Kidney tubule cell (primary cell): Measurements from ENCODE around the gene GNB3.
A peak's percentile ranks its signal among the peaks of the same experiment; 100 is the strongest.

Experiments used
- DNase-seq: peaks from one replicate; pipeline ENCODE4 v3.0.0-alpha.2; 2018; ENCODE audit warnings: low spot score

Gene GNB3

GRCh38 chr12:6840761-6841515 lies at the start of gene GNB3:
GNB3 (plus strand) TSS chr12:6840925; CDS start chr12:6841288, 363 bp downstream.
- no peak for DNase-seq

DNA sequence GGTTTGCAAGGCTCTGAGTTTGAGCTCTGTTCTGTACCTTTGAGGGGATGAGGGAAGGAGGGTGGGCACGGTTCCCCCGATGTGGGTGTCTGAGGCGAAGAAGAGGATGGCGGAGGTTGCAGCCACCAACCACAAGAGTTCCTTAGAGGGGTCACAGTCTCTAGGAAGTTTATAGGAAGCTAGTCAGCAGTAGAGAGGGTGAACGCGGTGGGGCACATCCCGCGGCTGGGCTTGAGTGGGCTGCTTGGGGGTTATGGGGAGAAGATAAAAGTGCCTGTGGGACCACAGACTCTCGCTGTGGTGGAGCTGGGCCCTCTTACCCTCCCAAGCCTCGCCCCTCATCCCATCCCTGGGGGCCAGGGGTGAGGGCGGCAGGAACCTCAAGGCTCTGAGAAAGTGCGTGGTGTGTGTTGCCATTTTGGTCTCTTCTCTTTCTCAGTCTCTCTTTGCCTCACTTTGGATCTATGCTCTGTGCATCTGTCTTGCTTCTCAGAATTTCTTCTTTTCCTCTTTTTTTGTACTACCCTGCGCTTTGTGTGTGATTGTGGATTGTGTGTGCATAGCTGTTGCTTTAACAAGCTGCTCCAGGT lies 48.7 kb upstream of the GNB3 start:
- DNase-seq, result no peak

GRCh38 chr12:6792522-6793201 lies 48.1 kb upstream of the GNB3 start:
- DNase-seq, result no peak

GRCh38 chr12:6795088-6795487 lies 45.6 kb upstream of the GNB3 start:
- no peak for DNase-seq

DNA sequence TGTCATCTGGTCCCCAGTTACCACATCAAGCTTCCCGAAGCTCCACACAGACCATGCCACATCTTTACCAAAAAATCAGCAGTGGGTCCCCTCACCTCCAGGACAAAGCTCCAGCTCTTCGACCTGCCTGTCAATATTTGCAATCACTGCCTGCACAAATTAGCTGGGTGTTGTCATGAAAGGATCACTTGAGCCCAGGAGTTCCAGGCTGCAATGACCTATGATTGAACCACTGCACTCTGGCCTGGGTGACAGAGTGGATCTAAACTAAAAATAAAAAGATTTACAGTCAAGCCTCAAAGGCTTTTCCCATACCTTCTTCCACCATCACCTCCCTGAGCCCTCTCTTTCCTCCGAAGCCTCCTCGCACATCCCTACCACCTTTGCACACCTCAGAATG lies 44.1 kb upstream of the GNB3 start:
- no peak for DNase-seq

- no peak for DNase-seq
Measured at GRCh38 chr12:6799147-6799546, 41.6 kb upstream of the GNB3 start.

DNA sequence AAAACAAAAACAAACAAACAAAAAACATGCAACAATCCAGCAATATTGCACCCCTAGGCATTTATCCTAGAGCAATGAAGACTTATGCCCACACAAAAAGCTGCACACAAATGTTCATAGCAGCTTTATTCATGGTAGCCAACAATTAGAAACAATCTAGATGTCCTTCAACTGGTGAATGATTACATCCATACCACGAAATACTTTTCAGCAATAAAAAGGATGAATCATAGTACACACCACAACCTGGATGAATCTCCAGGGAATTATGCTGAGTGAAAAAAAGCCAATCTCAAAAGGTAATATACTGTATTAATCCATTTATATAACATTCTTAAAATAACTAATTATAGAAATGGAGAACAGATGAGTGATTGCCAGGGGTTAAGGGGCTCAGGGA lies 33.6 kb upstream of the GNB3 start:
- DNase-seq, result peak; percentile 30

DNA sequence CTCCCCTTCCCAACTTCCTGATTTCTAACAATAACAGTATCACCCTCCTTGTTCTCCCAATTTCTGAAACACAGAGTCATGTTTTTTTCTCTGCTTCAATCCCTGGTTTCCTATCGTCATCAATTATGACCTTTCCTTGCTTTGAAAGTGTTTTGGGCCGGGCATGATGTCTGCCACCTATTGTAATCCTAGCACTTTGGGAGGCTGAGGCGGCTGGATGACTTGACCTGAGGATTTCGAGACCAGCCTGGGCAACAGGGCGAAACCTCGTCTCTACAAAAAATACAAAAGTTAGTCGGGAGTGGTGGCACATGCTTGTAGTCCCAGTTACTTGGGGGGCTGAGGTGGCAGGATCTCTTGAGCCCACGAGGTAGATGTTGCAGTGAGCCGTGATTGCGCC lies 31.7 kb upstream of the GNB3 start:
- DNase-seq, result no peak

- DNase-seq, result no peak
Measured at GRCh38 chr12:6810758-6811157, 30.0 kb upstream of the GNB3 start.

DNA sequence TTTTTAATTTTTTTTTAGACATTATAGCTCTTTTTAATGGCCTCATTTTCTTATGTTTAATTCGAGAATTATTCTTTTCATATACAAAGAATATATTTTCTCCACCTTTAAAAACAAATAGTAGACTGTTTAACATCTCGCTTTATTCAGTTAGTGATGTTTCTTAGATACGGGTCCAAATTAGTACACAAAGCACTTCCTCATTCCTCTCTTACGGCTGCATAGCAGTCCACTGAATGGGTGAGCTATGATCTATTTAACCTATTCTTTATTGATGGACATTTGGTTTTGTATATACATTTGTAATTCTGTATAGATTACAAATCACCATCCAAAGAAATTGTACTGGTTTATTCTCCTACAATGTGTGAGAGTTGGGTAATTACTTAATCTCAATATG lies 27.4 kb upstream of the GNB3 start:
- DNase-seq, result peak; percentile 34

- no peak for DNase-seq
Measured at GRCh38 chr12:6816598-6816997, 24.1 kb upstream of the GNB3 start.

GRCh38 chr12:6817098-6817497 lies 23.6 kb upstream of the GNB3 start:
- DNase-seq, result no peak

DNA sequence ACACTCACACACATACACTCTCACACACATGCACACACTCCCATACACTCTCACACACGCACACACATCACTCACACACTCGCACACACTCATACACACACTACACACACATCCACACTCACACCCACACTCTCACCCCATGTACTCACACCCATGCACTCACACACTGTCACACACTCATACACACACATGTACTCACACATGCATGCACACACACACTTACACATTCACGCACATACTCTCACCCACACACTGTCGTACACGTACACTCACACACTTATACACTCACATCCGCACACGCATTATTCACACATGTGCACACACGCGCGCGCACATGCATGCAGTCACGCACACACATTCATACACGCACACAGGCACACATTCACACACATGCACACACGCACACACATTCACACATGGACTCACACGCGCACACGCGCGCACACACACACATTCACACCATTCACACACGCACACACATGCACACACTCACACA lies 23.0 kb upstream of the GNB3 start:
- no peak for DNase-seq

DNA sequence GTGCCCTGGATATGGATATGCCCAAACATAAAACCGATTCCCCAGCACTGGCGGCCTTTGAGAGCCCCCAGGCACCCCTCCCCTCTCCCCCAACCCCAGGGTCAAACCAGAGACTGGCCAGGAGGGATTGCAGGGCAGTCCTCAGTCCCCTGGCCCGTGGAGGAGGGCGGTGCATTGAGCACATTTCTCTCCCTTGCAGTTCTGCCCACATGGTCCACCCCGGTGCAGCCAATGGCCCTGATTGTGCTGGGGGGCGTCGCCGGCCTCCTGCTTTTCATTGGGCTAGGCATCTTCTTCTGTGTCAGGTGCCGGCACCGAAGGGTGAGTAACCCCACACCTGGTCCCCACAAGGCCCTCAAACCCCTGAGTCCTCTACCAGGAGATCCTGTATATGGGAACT lies 22.5 kb upstream of the GNB3 start:
- DNase-seq, result no peak

DNA sequence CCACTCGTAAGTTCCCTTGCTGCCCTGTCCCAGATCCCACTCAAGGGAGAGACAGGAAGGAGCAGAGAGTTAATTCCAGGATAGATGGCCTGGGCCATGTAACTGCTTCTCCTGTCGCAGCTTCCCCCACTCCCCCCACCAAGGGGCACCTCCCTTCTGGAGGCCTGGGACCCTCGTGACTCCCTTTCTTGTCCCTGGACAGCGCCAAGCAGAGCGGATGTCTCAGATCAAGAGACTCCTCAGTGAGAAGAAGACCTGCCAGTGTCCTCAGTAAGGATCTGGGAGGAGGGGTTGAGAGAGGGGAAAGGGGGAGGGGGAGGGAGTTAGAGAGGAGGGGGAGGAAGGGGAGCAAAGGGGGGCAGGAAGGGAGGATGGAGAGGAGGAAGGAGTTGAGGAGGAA lies 22.1 kb upstream of the GNB3 start:
- no peak for DNase-seq

DNA sequence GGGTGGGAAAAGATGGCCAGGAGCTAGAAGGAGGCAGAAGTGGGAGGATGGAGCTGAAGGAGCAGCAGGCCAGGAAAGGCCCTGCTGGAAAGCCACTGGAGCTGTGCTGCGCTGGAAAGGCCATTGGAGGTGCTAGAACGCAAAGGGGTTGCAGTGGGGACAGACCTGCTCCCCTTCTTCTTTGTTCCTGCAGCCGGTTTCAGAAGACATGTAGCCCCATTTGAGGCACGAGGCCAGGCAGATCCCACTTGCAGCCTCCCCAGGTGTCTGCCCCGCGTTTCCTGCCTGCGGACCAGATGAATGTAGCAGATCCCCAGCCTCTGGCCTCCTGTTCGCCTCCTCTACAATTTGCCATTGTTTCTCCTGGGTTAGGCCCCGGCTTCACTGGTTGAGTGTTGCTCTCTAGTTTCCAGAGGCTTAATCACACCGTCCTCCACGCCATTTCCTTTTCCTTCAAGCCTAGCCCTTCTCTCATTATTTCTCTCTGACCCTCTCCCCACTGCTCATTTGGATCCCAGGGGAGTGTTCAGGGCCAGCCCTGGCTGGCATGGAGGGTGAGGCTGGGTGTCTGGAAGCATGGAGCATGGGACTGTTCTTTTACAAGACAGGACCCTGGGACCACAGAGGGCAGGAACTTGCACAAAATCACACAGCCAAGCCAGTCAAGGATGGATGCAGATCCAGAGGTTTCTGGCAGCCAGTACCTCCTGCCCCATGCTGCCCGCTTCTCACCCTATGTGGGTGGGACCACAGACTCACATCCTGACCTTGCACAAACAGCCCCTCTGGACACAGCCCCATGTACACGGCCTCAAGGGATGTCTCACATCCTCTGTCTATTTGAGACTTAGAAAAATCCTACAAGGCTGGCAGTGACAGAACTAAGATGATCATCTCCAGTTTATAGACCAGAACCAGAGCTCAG lies 21.4 kb upstream of the GNB3 start:
- DNase-seq, result no peak

- DNase-seq, result no peak
Measured at GRCh38 chr12:6820166-6820565, 20.6 kb upstream of the GNB3 start.

- no peak for DNase-seq
Measured at GRCh38 chr12:6821591-6822425, 18.9 kb upstream of the GNB3 start, which contains the start of gene GPR162. GPR162 (plus strand) TSS chr12:6821821; CDS start chr12:6823899, 2,078 bp downstream.

DNA sequence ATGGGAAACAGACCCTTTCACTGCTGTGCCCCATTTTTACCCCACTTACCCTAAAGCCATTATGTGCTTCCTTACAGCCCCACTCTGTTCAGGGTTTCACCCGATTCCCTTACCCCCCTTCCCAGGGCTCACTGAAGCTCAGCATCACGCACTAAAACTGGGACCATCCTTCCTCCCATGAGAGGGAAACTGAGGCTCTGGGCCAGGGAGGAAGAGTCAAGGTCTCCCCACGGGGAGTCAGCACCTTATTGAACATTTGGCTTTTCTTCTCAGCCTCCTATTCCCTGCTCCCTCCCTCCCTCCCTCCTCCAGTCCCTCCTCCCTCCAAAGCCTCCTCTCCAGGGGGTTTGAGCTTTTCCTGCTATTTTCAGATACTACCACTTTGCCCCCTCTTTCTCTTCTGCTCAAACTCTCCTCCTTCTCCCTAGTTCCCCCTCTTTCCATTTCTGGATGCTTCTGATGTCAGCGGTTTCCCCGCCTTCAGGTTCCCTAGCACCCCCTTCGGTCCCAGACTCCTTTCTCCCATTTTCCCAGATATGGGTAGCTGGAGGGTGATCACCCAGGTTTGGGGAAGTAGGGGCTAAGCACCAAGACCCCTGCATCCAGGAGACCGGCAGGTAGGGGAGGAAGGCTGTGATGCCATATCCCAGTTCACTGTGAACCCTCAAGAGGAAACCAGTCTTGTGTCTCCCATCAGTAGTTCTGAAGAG lies 18.1 kb upstream of the GNB3 start:
- no peak for DNase-seq
